ENCODE measurements around the gene TUBAL3.

DNA sequence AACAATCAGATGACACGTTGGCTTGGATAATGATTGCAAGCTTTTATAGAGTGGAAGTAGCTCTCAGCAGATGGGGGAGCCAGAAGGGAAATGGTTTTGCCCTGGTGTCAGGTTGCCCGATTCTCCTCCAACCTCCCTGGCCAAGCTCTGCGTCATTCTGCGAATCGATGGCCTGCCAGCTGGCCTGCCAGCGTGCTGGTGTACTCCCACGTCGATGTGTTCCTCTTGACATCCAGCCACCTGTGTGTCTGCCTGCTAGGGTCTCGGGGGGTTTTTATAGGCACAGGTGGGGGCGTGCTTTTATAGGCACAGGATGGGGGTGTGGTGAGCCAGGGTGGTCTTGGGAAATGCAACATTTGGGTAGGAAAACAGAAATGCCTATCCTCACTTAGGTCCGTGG lies 12.4 kb upstream of the TUBAL3 start:
- TF ChIP-seq, protein P1, sequence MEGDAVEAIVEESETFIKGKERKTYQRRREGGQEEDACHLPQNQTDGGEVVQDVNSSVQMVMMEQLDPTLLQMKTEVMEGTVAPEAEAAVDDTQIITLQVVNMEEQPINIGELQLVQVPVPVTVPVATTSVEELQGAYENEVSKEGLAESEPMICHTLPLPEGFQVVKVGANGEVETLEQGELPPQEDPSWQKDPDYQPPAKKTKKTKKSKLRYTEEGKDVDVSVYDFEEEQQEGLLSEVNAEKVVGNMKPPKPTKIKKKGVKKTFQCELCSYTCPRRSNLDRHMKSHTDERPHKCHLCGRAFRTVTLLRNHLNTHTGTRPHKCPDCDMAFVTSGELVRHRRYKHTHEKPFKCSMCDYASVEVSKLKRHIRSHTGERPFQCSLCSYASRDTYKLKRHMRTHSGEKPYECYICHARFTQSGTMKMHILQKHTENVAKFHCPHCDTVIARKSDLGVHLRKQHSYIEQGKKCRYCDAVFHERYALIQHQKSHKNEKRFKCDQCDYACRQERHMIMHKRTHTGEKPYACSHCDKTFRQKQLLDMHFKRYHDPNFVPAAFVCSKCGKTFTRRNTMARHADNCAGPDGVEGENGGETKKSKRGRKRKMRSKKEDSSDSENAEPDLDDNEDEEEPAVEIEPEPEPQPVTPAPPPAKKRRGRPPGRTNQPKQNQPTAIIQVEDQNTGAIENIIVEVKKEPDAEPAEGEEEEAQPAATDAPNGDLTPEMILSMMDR (IDR thresholded peaks at IDR 0.05 in 8 of 11, conservative IDR thresholded peaks at IDR 0.05 in 3 of 11): no peak
- TF ChIP-seq POLR2A (IDR thresholded peaks at IDR 0.05) (no peak), POLR2AphosphoS5 (IDR thresholded peaks at IDR 0.05) (no peak)

All from spleen (tissue), 7 donors.